GM12878 (cell line): Measurements from ENCODE around the gene SPATA32. TPM values are rescaled to one million over a fixed set of nuclear protein-coding genes. Genes with fewer than 3 reads are reported as not detected.

Source experiments
- ATAC-seq: fragments of 200-7000 bp; cut with Tn5 transposase; 3 replicates; pipeline ENCODE4 v1.9.1; 2020; ENCODE audit warnings: mild to moderate bottlenecking, moderate library complexity
- BruUV-seq: library from RNA; stranded (reverse); fragments of 400-500 nt; replicated peaks from 2 replicates; lab custom pipeline; 2021; lab: Mats Ljungman, UMichigan
- CTCF ChIA-PET: fragments of 300-600 bp; sonication (Branson Sonifier 250); formaldehyde crosslinking; extraction: SDS; loops from one replicate; lab custom pipeline; 2021; ENCODE audit warnings: inconsistent platforms; lab: Yijun Ruan, JAX
- POLR2A ChIA-PET: fragments of 350-600 bp; formaldehyde crosslinking; extraction: SDS; loops from one replicate; lab custom pipeline; 2021; ENCODE audit warnings: inconsistent platforms; lab: Charles Lee
- RAD21 ChIA-PET: fragments of 300-600 bp; sonication (Branson Sonifier 250); formaldehyde crosslinking; loops from one replicate; lab custom pipeline; 2023; ENCODE audit warnings: antibody characterized with exemption; ENCODE audit not compliant: unreplicated experiment; lab: Charles Lee
- SMC1A ChIA-PET: fragments of 300-600 bp; sonication (Branson Sonifier 250); formaldehyde crosslinking; loops from one replicate; lab custom pipeline; 2023; ENCODE audit not compliant: unreplicated experiment, uncharacterized antibody; lab: Charles Lee
- DNase-seq: peaks from one replicate; pipeline ENCODE4 v3.0.0-alpha.2; 2011; ENCODE audit warnings: low read depth, low spot score
- FAIRE-seq: peaks from 3 replicates; lab custom pipeline; 2011; peaks lifted over from hg19 to GRCh38; lab: Jason Lieb, UNC
- H2AFZ ChIP-seq: 2 replicates; pipeline ENCODE4 v1.6.0; 2011; ENCODE audit warnings: low read depth, low read length, control low read depth; ENCODE audit not compliant: control insufficient read depth
- H3K27ac ChIP-seq: 2 replicates; pipeline ENCODE4 v1.5.1; 2011; ENCODE audit warnings: control low read depth; ENCODE audit not compliant: control insufficient read depth, insufficient read depth
- H3K27me3 ChIP-seq, 2 experiments: replicated peaks in 1 of 2; 2 replicates each; pipeline versions ENCODE4 v1.6.0 to v1.6.1; 2011; ENCODE audit warnings: low read length in 1 of 2; ENCODE audit not compliant: control insufficient read depth in 2 of 2, insufficient read depth in 2 of 2
- H3K36me3 ChIP-seq, 2 experiments: 2 replicates each; pipeline ENCODE4 v1.5.1; 2011; ENCODE audit warnings: low read length in 1 of 2; ENCODE audit not compliant: control insufficient read depth in 2 of 2, insufficient read depth in 2 of 2
- H3K4me1 ChIP-seq: 2 replicates; pipeline ENCODE4 v1.6.1; 2011; ENCODE audit warnings: mild to moderate bottlenecking, low read length, moderate library complexity, mixed read lengths; ENCODE audit not compliant: control insufficient read depth, insufficient read depth
- H3K4me2 ChIP-seq: 2 replicates; pipeline ENCODE4 v1.6.0; 2011; ENCODE audit warnings: control low read depth; ENCODE audit not compliant: control insufficient read depth, insufficient read depth
- H3K4me3 ChIP-seq: fragments of 200-600 bp; sonication (generic); 2 replicates; pipeline ENCODE4 v1.5.1; 2016
- H3K79me2 ChIP-seq: 2 replicates; pipeline ENCODE4 v1.6.0; 2011; ENCODE audit warnings: low read length; ENCODE audit not compliant: control insufficient read depth, insufficient read depth
- H3K9ac ChIP-seq: 2 replicates; pipeline ENCODE4 v1.8.0; 2011; ENCODE audit warnings: low read length, control low read depth, mixed read lengths; ENCODE audit not compliant: control insufficient read depth, insufficient read depth
- H3K9me3 ChIP-seq: replicated peaks from 3 replicates; pipeline ENCODE4 v1.5.1; 2011; ENCODE audit warnings: mild to moderate bottlenecking, low read length; ENCODE audit not compliant: control insufficient read depth, insufficient read depth
- H4K20me1 ChIP-seq: 2 replicates; pipeline ENCODE4 v1.6.0; 2011; ENCODE audit not compliant: control insufficient read depth, insufficient read depth
- CREM ChIP-seq: IDR thresholded peaks from 2 replicates; pipeline ENCODE4 v1.6.1; 2014; ENCODE audit warnings: antibody characterized with exemption, low read depth
- CTCF ChIP-seq, 3 experiments: IDR thresholded peaks in 2 of 3; conservative IDR thresholded peaks in 1 of 3; 2 replicates each; pipeline ENCODE4 v1.5.1; 2011; ENCODE audit warnings: low read depth in 3 of 3, low read length in 3 of 3, mild to moderate bottlenecking in 3 of 3, control low read depth in 2 of 3, moderate library complexity in 2 of 3, inconsistent platforms in 1 of 3, mixed read lengths in 1 of 3; ENCODE audit not compliant: control insufficient read depth in 2 of 3, insufficient read depth in 1 of 3; ENCODE audit errors: extremely low read depth in 1 of 3
- FOXM1 ChIP-seq: IDR thresholded peaks from 2 replicates; pipeline ENCODE4 v1.6.1; 2012; ENCODE audit warnings: low read depth, mild to moderate bottlenecking, inconsistent platforms, low read length, moderate library complexity
- IRF4 ChIP-seq: IDR thresholded peaks from 2 replicates; pipeline ENCODE4 v1.6.1; 2011; ENCODE audit warnings: low read depth, low read length
- NR2F1 ChIP-seq: fragments of 450-650 bp; conservative IDR thresholded peaks from 2 replicates; pipeline ENCODE4 v1.6.1; 2017; ENCODE audit warnings: mild to moderate bottlenecking
- PAX5 ChIP-seq: IDR thresholded peaks from 2 replicates; pipeline ENCODE4 v1.6.1; 2011; ENCODE audit warnings: low read depth, low read length, borderline replicate concordance
- PML ChIP-seq: IDR thresholded peaks from 2 replicates; pipeline ENCODE4 v1.6.1; 2012; ENCODE audit warnings: low read length, inconsistent platforms
- POLR2AphosphoS2 ChIP-seq: IDR thresholded peaks from 2 replicates; pipeline ENCODE4 v1.6.1; 2011; ENCODE audit warnings: low read depth, mild to moderate bottlenecking, low read length, improper control_type of control experiment, moderate library complexity
- RAD21 ChIP-seq: IDR thresholded peaks from 2 replicates; pipeline ENCODE4 v1.6.1; 2011; ENCODE audit warnings: mild to moderate bottlenecking, low read depth, low read length, moderate library complexity; ENCODE audit not compliant: insufficient read depth
- SMC3 ChIP-seq: IDR thresholded peaks from 2 replicates; pipeline ENCODE4 v1.6.1; 2011; ENCODE audit warnings: low read length, improper control_type of control experiment, borderline replicate concordance
- SRF ChIP-seq, 2 experiments: IDR thresholded peaks; 2 replicates each; pipeline ENCODE4 v1.6.1; 2011; ENCODE audit warnings: low read depth in 2 of 2, low read length in 2 of 2, mild to moderate bottlenecking in 1 of 2, moderate library complexity in 1 of 2
- TCF12 ChIP-seq: IDR thresholded peaks from 2 replicates; pipeline ENCODE4 v1.6.1; 2011; ENCODE audit warnings: low read depth, mild to moderate bottlenecking, low read length
- WGBS: methylation state at CpG from one replicate; pipeline ENCODE4 v1.1.6; 2016; ENCODE audit warnings: low lambda C conversion rate; ENCODE audit not compliant: insufficient replicate concordance, insufficient coverage; ENCODE audit errors: missing lambda C conversion rate; 5-methylcytosine and 5-hydroxymethylcytosine counted together
- in situ Hi-C: fragments of 300-500 bp; cut with MboI; formaldehyde crosslinking; loops from 9 replicates; pipeline ENCODE4 v1.14.3; 2018; ENCODE audit warnings: mixed read lengths
- intact Hi-C: fragments of 100-400 bp; cut with micrococcal nuclease; formaldehyde crosslinking; loops from one replicate; pipeline ENCODE4 v1.14.2; 2022; ENCODE audit not compliant: unreplicated experiment
- polyA plus RNA-seq, 11 experiments: library from polyadenylated mRNA; depleted of rRNA in 4 of 11; unstranded in 6 of 11; stranded (reverse) in 5 of 11; fragments of >200 nt; fragmentation: Nextera tagmentation in 4 of 11; fragmentation: Illumina TruSeq in 1 of 11; extraction: Ambion mirVana in 4 of 11; extraction: Trizol in 1 of 11; gene quantifications; 1 replicate in 1 of 11; 2 replicates in 10 of 11; pipeline versions ENCODE4 v1.2.1 to v1.2.3, GENCODE V29; 2011 to 2016; ENCODE audit warnings: inconsistent platforms in 2 of 11, missing spikeins in 2 of 11, low read depth in 1 of 11
- total RNA-seq, 4 experiments: library from RNA; depleted of rRNA in 3 of 4; stranded (reverse); fragments of >200 nt in 3 of 4; fragmentation: Illumina TruSeq in 1 of 4; extraction: Trizol in 1 of 4; gene quantifications; 2 replicates each; pipeline versions ENCODE4 v1.2.1 to v1.2.3, GENCODE V29; 2013 to 2021

The SPATA32 gene
- total and polyA plus RNA-seq, 10 of the 15 experiments (the other 5 are each of a cell fraction or from before 2014, with no cell fraction given): 0.03 to 0.35 (median 0.11) TPM; not detected in 3

DNA sequence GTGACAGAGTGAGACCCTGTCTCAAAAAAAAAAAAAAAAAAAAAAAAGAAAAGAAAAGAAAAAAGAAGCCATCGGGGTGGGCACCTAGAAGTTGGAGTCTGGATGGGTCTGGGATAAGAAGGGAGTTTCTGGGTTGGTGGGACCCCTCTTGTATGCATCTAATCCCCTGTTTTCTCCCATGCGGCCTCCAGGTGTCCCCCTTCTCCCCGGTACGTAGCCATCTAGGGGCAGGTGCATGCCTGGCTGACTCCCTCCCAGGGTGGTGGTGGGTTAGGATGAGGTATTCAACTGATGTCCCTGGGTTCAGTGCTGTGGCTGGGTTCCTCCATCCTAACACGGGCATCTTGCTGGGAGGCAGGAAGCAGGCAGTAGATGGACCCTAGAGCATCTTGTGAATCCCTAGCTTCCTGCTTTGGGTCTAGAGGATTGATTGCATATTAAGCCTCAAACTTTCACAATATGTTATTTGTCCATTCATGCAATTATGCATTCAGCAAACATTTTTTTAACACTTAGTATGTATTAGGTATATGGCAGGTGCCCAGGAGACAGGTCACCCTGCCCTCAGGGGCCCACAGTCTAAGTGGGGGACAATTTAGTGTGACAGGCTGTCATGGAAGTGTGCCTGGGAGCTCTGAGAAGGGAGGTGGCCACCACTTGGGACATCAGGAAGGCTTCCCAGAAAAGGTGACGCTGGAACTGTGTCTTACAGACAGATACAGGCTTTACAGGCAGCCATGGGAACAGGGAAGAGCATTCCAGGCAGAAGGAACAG lies 27.1 kb downstream of the SPATA32 start:
- peaks cover 39 to 42% of the 10 kb centered on the region in 2 experiments for H3K36me3 ChIP-seq
- no peak for DNase-seq
- H3K4me2 ChIP-seq: no peak overlapping the region
- TF ChIP-seq IRF4 (0 out of 2 replicates have a peak, but pooled peaks have one; percentile 12), NR2F1 (no peak), RAD21 (peak; percentile 61), CTCF (IDR thresholded peaks at IDR 0.05 in 2 of 3, conservative IDR thresholded peaks at IDR 0.05 in 1 of 3; ENCODE audit: control insufficient read depth in 2 of 3, extremely low read depth in 1 of 3, insufficient read depth in 1 of 3, low read depth in 3 of 3, low read length in 3 of 3) (peak; percentile 61 to 72 (median 65)), PML (no peak), TCF12 (0 out of 2 replicates have a peak, but pooled peaks have one; percentile 30), SMC3 (peak; percentile 52; the same call in 1 of the 2 replicates), FOXM1 (no peak), PAX5 (peak; percentile 70; the same call in 1 of the 2 replicates), CREM (peak; percentile 13; the same call in 1 of the 2 replicates), SRF (IDR thresholded peaks at IDR 0.05; ENCODE audit: low read depth in 2 of 2, low read length in 2 of 2) (peak; percentile 11 to 72; a peak in 3 of 4 replicates), POLR2AphosphoS2 (no peak)
- TF ChIP-seq, all 136 proteins: peak for 8
- Histone ChIP-seq H3K9ac (no peak overlapping the region), H3K9me3 (no peaks in the 10 kb centered on the region), H3K27me3 (no peaks in the 10 kb centered on the region), H3K4me1 (peaks cover 9% of the 10 kb centered on the region), H3K79me2 (peaks cover 14% of the 10 kb centered on the region), H3K27ac (no peak overlapping the region), H3K4me3 (no peak overlapping the region), H4K20me1 (no peaks in the 10 kb centered on the region; the same call in 1 of the 2 replicates), H2AFZ (no peak overlapping the region)
- ChIA-PET POLR2A (interaction anchor here (1.4 to 3.0 kb wide), 2 partner anchors 9 to 15 kb away, joined by 6 to 18 read pairs; no protein-coding TSS in a partner anchor), SMC1A (interaction anchor here (0.7 to 11.4 kb wide), 12 partner anchors 10 to 146 kb away, joined by 3 to 201 read pairs (median 4); partner anchors contain the start of genes ACBD4 and MAP3K14), RAD21 (interaction anchor here (0.7 to 10.1 kb wide), 11 partner anchors 7 to 154 kb away, joined by 3 to 225 read pairs (median 4); partner anchors contain the start of genes ACBD4, FMNL1 and HEXIM2), CTCF (interaction anchor here (0.6 to 12.8 kb wide), 36 partner anchors 7 to 617 kb away, joined by 3 to 429 read pairs (median 5); partner anchors contain the start of genes ACBD4 and FMNL1)
- BruUV-seq: TSS peak; percentile 35
- 18% methylated on average over 6 of the region's 6 CpGs for WGBS
- peak; percentile 73 for FAIRE-seq
- in situ Hi-C loops (no loop called here), intact Hi-C loops (loop anchor here (1.0 kb wide), 1 partner anchor 16 kb away; no protein-coding TSS in a partner anchor)
- peak; percentile 78 for ATAC-seq
